Esophagus squamous epithelium (tissue), 5 donors: ENCODE results near the gene TRIM37. TPM values are rescaled to one million over a fixed set of nuclear protein-coding genes. Genes with fewer than 3 reads are reported as not detected.

Experiments used
- DNase-seq: peaks from one replicate; lab custom pipeline; 2025; lab: John Stamatoyannopoulos, UW
- H3K27ac ChIP-seq, 4 donors: fragments of 200-600 bp; sonication (generic); one replicate each; pipeline ENCODE4 v1.5.1; 2016 to 2019; ENCODE audit warnings: mild to moderate bottlenecking in 1 of 4
- H3K27me3 ChIP-seq, 4 donors: fragments of 200-600 bp; sonication (generic); 1 replicate in 3 of 4; 2 replicates in 1 of 4; pipeline versions ENCODE4 v1.5.1 to v1.6.0; 2017 to 2021; ENCODE audit warnings: antibody characterized with exemption in 1 of 4
- H3K36me3 ChIP-seq, 3 donors: fragments of 200-600 bp; sonication (generic); one replicate each; pipeline ENCODE4 v1.5.1; 2016 to 2019
- H3K4me1 ChIP-seq, 3 donors: fragments of 200-600 bp; sonication (generic); one replicate each; pipeline ENCODE4 v1.5.1; 2017 to 2019
- H3K4me3 ChIP-seq, 4 donors: fragments of 200-600 bp; sonication (generic); 1 replicate in 3 of 4; 2 replicates in 1 of 4; pipeline ENCODE4 v1.5.1; 2016 to 2019; ENCODE audit warnings: mild to moderate bottlenecking in 2 of 4, moderate library complexity in 1 of 4
- H3K9me3 ChIP-seq, 3 donors: fragments of 200-600 bp; sonication (generic); one replicate each; pipeline ENCODE4 v1.5.1; 2016 to 2019
- CTCF ChIP-seq, 6 experiments: fragments of 450-650 bp in 4 of 6; fragments of 200-600 bp in 2 of 6; sonication (generic) in 2 of 6; IDR thresholded peaks; one replicate each; pipeline ENCODE4 v1.5.1; 2016 to 2019; ENCODE audit warnings: antibody characterized with exemption in 6 of 6, mild to moderate bottlenecking in 4 of 6, moderate library complexity in 4 of 6
- POLR2A ChIP-seq, 4 donors: fragments of 450-650 bp; IDR thresholded peaks; one replicate each; pipeline ENCODE4 v1.6.1; 2017; ENCODE audit warnings: antibody characterized with exemption in 4 of 4, mild to moderate bottlenecking in 4 of 4, moderate library complexity in 3 of 4
- WGBS, 2 donors: methylation state at CpG; one replicate each; pipeline ENCODE4 v1.1.5; 2018; 5-methylcytosine and 5-hydroxymethylcytosine counted together
- intact Hi-C: fragments of 100-400 bp; cut with DNase I; formaldehyde crosslinking; loops from one replicate; pipeline ENCODE4 v1.15.0; 2022
- total RNA-seq, 4 donors: library from RNA; depleted of rRNA; stranded (reverse); fragments of >200 nt; gene quantifications; one replicate each; pipeline ENCODE4 v1.1.0, GENCODE V29; 2016
- donor health status: DM: yes; HTN: yes; CAD: no.

Gene TRIM37
- total RNA-seq, 4 donors from 2014 or later = 6.6 to 19.5 (median 17.1) TPM

GRCh38 chr17:59115474-59115873 is 8.8 kb upstream of the TRIM37 start:
- Histone ChIP-seq H3K4me3 (no peak overlapping the region), H3K36me3 (peaks cover 0 to 68% (median 0%) of the 10 kb centered on the region in 3 donors), H3K4me1 (no peaks in the 10 kb centered on the region), H3K27me3 (no peaks in the 10 kb centered on the region), H3K9me3 (no peaks in the 10 kb centered on the region), H3K27ac (no peak overlapping the region)
- WGBS, 2 donors = 90 to 94% methylated on average over 9 of the region's 9 CpGs
- DNase-seq = no peak
- TF ChIP-seq POLR2A (IDR thresholded peaks at IDR 0.05) = no peak
- no peak for TF ChIP-seq CTCF (IDR thresholded peaks at IDR 0.05)
- intact Hi-C loops = no loop called here

GRCh38 chr17:59111539-59111938 is 4.9 kb upstream of the TRIM37 start:
- peaks cover 0 to 21% (median 0%) of the 10 kb centered on the region in 3 donors for H3K4me1 ChIP-seq
- H3K27ac ChIP-seq = no peak overlapping the region
- H3K36me3 ChIP-seq = peaks cover 0 to 40% (median 0%) of the 10 kb centered on the region in 3 donors
- intact Hi-C loops = no loop called here
- 78 to 82% methylated on average over 3 of the region's 3 CpGs for WGBS, 2 donors
- no peak overlapping the region for H3K4me3 ChIP-seq
- no peaks in the 10 kb centered on the region for H3K9me3 ChIP-seq
- no peaks in the 10 kb centered on the region for H3K27me3 ChIP-seq
- TF ChIP-seq CTCF (IDR thresholded peaks at IDR 0.05) = no peak
- TF ChIP-seq POLR2A (IDR thresholded peaks at IDR 0.05) = no peak
- no peak for DNase-seq

- no peak for TF ChIP-seq CTCF (IDR thresholded peaks at IDR 0.05)
- TF ChIP-seq POLR2A (IDR thresholded peaks at IDR 0.05) = no peak
- Histone ChIP-seq H3K4me3 (no peak overlapping the region), H3K27ac (no peak overlapping the region), H3K4me1 (peaks cover 0 to 23% (median 0%) of the 10 kb centered on the region in 3 donors), H3K9me3 (no peaks in the 10 kb centered on the region), H3K27me3 (no peaks in the 10 kb centered on the region), H3K36me3 (peaks cover 0 to 35% (median 0%) of the 10 kb centered on the region in 3 donors)
- no peak for DNase-seq
- intact Hi-C loops = no loop called here
Observed at GRCh38 chr17:59110973-59111372, 4.3 kb upstream of the TRIM37 start.

GRCh38 chr17:59108400-59109102 is 1.9 kb upstream of the TRIM37 start:
- DNase-seq = no peak
- no peak for TF ChIP-seq POLR2A (IDR thresholded peaks at IDR 0.05)
- no peak for TF ChIP-seq CTCF (IDR thresholded peaks at IDR 0.05)
- Histone ChIP-seq H3K9me3 (no peaks in the 10 kb centered on the region), H3K4me1 (peaks cover 0 to 43% (median 13%) of the 10 kb centered on the region in 3 donors), H3K4me3 (no peak overlapping the region), H3K27ac (no peak overlapping the region), H3K36me3 (peaks cover 0 to 23% (median 0%) of the 10 kb centered on the region in 3 donors), H3K27me3 (no peaks in the 10 kb centered on the region)
- 78 to 79% methylated on average over 7 of the region's 7 CpGs for WGBS, 2 donors
- intact Hi-C loops = loop anchor here (10.0 kb wide), 1 partner anchor 46 kb away; the partner anchor contains the start of genes PRR11 and SKA2

GRCh38 chr17:59107306-59107670 is 608 bp upstream of the TRIM37 start:
- TF ChIP-seq CTCF (IDR thresholded peaks at IDR 0.05) = peak in 1 of 6 experiments; percentile 0
- TF ChIP-seq POLR2A (IDR thresholded peaks at IDR 0.05) = no peak
- 0 to 1% methylated on average over 10 of the region's 10 CpGs for WGBS, 2 donors
- intact Hi-C loops = loop anchor here (10.0 kb wide), 1 partner anchor 48 kb away; the partner anchor contains the start of genes PRR11 and SKA2

More at GRCh38 chr17:59107306-59107670, 608 bp upstream of the TRIM37 start:
- no peaks in the 10 kb centered on the region for H3K27me3 ChIP-seq
- peak overlapping the region; percentile 72 to 98 (median 84) for H3K4me3 ChIP-seq
- H3K9me3 ChIP-seq = no peaks in the 10 kb centered on the region
- peaks cover 0 to 43% (median 13%) of the 10 kb centered on the region in 3 donors for H3K4me1 ChIP-seq
- H3K36me3 ChIP-seq = peaks cover 0 to 28% (median 0%) of the 10 kb centered on the region in 3 donors
- H3K27ac ChIP-seq = peak overlapping the region; percentile 90 to 95 (median 92)
- no peak for DNase-seq
